ENCODE measurements around the gene PRR32.
"Not testable (repeated sequence)": the region's sequence is repeated elsewhere in the genome, so short reads cannot be mapped to it uniquely, and the experiment has no call there.

Gene PRR32

GRCh38 chrX:126819429-126819828, at the start of gene PRR32:
TSS of gene PRR32 (plus strand) at chrX:126819729. CDS start at chrX:126819844, 115 bp downstream.
- DNase-seq, result no peak

GRCh38 chrX:126770179-126770578, 49.4 kb upstream of the PRR32 start:
- peak; percentile 8 for DNase-seq

DNA sequence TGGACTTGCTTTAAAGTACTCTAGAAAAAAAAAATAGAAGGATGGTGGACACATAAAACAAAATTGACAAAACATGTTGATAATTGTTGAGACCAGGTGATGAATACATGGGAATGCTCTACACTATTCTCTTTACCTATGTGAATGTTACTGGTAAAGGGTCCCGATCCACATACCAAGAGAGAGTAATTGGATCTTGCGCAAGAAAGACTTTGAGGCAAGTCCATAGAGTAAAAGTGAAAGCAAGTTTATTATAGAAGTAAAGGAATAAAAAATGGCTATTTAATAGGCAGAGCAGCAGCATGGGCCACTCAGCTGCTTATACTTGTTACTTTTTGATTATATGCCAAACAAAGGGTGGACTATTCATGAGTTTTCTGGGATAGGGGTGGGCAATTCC, 34.0 kb upstream of the PRR32 start:
- DNase-seq, result no peak

DNA sequence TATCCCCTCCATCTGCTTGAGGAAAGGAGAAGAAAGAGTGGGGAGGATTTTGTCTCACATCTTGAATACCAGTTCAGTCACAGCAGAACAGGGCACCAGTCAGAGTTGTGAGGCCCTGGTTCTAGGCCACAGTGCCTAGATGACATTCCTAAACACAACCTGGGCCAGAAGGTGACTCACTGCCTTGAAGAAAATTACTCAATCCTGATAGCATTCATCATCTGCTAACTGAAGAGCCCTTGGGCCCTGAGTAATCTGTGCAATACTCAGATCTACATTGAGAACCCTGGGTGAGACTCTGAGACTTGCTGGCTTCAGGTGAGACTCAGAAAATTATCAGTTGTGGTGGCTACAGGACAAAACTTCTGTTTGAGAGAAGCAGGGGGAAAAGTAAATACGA, 20.5 kb upstream of the PRR32 start:
- no peak for DNase-seq

DNA sequence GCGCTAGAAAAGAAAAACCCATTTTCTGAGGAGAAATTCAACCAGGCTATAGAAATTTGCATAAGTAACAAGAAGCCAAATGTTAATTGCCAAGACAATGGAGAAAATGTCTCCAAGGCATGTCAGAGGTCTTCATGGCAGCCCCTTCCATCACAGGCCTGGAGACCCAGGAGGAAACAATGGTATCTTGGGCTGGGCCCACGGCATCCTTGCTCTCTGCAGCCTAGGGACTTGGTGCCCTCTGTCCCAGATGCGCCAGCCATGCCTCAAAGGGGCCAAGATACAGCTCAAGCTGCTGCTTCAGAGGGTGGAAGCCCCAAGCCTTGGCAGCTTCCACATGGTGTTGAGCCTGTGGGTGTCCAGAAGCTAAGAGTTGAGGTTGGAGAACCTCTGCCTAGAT, 12.7 kb upstream of the PRR32 start:
- DNase-seq, result not testable (repeated sequence)

DNA sequence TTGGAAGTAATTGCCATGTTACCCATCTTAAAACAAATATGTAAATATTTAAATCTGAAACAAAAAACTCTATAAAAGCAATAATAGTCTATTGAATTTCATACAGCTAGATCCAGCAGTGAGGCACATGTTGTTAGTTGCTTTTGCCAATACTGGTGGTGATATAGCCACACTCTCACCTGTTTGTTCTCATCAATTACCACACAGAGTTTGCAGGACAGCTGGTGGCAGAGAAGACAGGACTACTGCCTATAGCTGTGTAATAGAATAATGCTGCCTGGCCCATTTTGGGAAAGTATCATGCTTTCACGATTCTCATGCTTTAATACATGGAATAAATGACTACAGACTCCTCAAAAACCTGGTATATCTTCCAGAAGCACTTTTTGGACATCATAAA, 3.7 kb upstream of the PRR32 start:
- DNase-seq, result no peak

GRCh38 chrX:126820700-126821420, 1.3 kb downstream of the PRR32 start:
- DNase-seq, result no peak

DNA sequence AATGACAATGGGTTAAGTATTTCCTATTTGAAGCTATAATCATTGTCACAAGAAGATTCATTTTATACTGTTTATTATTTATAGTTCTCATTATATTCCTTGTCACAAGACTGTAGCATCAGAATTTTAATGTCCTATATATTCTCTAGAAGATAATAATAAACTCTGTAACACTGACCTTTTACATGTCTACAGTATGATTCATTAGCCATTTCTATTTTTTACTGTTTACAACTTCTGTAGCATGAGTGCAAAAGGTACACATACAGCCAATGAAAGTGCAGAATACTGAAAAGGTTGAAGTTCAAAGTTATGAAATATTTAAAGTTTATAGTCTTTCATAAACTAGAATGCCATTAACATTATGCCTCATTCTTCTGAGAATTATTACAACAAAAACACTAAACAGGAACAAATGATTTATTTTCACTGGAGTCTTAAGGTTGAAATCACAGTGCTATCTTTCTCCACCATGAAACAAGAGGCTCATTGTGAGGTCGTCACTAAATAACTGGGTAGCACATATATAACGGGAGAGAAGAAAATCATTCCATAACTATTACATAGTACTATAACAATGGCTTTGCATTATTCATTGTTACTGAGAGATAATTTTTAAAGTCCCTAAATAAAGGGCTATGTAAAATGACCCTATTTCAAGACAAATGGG, 4.9 kb downstream of the PRR32 start:
- no peak for DNase-seq

- no peak for DNase-seq
Measured at GRCh38 chrX:126825566-126826193, 6.2 kb downstream of the PRR32 start.

DNA sequence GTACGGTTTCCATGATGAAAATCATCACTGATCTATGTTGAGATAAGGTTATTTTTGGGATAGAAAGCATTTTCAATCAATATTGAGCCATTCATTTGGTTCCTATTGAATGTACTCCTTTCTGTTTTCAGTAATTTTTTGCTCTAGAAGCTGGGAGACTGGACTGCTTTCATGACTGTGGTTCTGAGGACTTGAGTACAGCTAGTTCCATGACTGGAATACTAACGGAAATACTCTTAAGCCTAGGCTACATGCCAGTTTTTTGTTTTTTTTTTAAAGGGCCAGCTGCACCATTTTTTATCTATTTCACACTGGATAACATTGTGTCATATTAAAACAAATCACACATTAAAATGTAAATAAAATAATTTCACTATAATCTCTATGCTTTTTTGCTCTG, 16.7 kb downstream of the PRR32 start:
- DNase-seq, result peak; percentile 48

GRCh38 chrX:126847143-126847542, 27.6 kb downstream of the PRR32 start:
- DNase-seq, result no peak

DNA sequence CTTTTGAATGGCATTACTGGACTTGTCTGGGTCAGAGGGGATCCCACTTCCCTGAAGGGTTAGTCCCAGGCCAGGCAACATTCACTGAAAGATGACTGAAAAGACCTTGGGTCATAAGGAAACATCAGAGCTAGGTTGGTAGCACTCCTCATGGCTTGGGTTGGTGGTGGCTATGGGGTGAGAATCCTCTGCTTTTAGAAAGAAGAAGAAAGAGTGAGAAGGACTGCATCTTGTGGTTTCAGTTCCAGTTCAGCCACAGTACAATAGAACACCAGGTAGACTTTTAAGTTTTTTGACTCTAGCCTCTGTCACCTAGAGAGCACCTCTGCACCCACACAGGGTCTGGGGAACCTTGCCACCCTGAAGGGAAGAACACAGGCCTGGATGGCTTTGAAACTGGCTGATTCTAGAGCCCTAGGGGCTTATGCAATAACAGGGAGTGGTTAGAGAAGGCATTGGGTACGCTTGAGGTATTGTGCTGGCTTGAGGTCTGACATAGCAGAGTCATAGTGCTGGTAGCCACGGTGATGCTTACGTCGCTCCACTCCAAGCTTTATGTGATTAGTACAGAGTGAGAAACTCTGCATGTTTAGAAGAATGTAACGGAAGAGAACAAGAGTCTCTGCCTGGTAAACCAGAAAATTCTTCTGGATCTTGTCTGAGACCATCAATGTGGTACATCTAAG, 36.5 kb downstream of the PRR32 start:
- no peak for DNase-seq

All from midbrain (tissue), 1 donor.